HG02852 (cell line): ENCODE measurements around the gene PCCB.
"Not testable (repeated sequence)": the region's sequence is repeated elsewhere in the genome, so short reads cannot be mapped to it uniquely, and the experiment has no call there.

ENCODE experiments used
- ATAC-seq: cut with Tn5 transposase; IDR thresholded peaks from one replicate; pipeline ENCODE4 v1.9.1; 2021; ENCODE audit warnings: mild to moderate bottlenecking, moderate library complexity; ENCODE audit not compliant: unreplicated experiment

PCCB gene

GRCh38 chr3:136250059-136250902 lies at the start of gene PCCB:
Gene PCCB, plus strand, starts transcription at chr3:136250340. Its CDS starts 36 bp downstream, at chr3:136250376.
- peak; percentile 97 for ATAC-seq

- no peak for ATAC-seq
These were observed 42.5 kb upstream of the PCCB start for GRCh38 chr3:136207489-136208115.

GRCh38 chr3:136209921-136210320 lies 40.2 kb upstream of the PCCB start:
- ATAC-seq: no peak

- ATAC-seq: no peak
These were observed 38.6 kb upstream of the PCCB start for GRCh38 chr3:136211547-136211946.

GRCh38 chr3:136222746-136223145 lies 27.4 kb upstream of the PCCB start:
- ATAC-seq: not testable (repeated sequence)

GRCh38 chr3:136232413-136232812 lies 17.7 kb upstream of the PCCB start:
- ATAC-seq: no peak

- ATAC-seq: no peak
These were observed 14.6 kb upstream of the PCCB start for GRCh38 chr3:136235545-136235944.

- no peak for ATAC-seq
These were observed 14.0 kb upstream of the PCCB start for GRCh38 chr3:136236109-136236508.

- ATAC-seq: no peak
These were observed 13.0 kb upstream of the PCCB start for GRCh38 chr3:136237103-136237502.

GRCh38 chr3:136237961-136238649 lies 12.0 kb upstream of the PCCB start:
- no peak for ATAC-seq

- no peak for ATAC-seq
These were observed 11.0 kb upstream of the PCCB start for GRCh38 chr3:136239094-136239493.

- no peak for ATAC-seq
These were observed 4.4 kb upstream of the PCCB start for GRCh38 chr3:136245691-136246090.

- no peak for ATAC-seq
These were observed 2.7 kb upstream of the PCCB start for GRCh38 chr3:136247436-136247835.

- no peak for ATAC-seq
These were observed 2.1 kb upstream of the PCCB start for GRCh38 chr3:136247855-136248590.

GRCh38 chr3:136249091-136249490 lies 1.0 kb upstream of the PCCB start:
- ATAC-seq: no peak

GRCh38 chr3:136249593-136249992 lies 547 bp upstream of the PCCB start:
- no peak for ATAC-seq

- ATAC-seq: no peak
These were observed 842 bp downstream of the PCCB start for GRCh38 chr3:136250903-136251460.

- no peak for ATAC-seq
These were observed 1.4 kb downstream of the PCCB start for GRCh38 chr3:136251511-136251910.

GRCh38 chr3:136255672-136256406 lies 5.7 kb downstream of the PCCB start:
- ATAC-seq: no peak

GRCh38 chr3:136258199-136258598 lies 8.1 kb downstream of the PCCB start:
- no peak for ATAC-seq
